ENCODE results near the gene PLXNB3.

The PLXNB3 gene

DNA sequence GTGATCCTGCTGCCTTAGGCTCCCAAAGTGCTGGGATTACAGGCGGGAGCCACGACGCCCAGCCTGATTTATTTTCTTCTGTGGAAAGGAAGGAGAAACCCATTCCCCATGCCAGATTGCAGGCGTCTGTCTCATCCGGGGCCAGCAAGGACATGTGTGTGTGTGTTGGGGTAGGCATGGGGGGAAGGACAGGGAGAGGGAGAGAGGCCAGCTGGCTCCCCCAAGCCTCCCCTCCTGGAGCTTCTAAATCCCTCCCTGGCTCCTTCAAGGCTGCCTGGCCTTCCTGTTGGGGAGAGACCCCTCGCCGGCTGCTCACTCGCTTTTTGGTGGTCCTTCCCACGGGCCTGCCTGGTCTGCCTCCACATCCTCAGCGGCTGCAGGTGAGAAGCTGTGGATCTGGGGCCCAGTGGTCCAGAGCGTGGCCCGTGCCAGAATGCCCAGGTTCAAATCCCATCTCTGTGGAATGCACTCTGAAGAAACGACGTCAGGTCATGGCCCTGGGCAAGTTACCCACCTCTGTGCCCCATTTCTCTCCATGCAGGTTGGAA lies 1.3 kb upstream of the PLXNB3 start:
- DNase-seq: no peak

DNA sequence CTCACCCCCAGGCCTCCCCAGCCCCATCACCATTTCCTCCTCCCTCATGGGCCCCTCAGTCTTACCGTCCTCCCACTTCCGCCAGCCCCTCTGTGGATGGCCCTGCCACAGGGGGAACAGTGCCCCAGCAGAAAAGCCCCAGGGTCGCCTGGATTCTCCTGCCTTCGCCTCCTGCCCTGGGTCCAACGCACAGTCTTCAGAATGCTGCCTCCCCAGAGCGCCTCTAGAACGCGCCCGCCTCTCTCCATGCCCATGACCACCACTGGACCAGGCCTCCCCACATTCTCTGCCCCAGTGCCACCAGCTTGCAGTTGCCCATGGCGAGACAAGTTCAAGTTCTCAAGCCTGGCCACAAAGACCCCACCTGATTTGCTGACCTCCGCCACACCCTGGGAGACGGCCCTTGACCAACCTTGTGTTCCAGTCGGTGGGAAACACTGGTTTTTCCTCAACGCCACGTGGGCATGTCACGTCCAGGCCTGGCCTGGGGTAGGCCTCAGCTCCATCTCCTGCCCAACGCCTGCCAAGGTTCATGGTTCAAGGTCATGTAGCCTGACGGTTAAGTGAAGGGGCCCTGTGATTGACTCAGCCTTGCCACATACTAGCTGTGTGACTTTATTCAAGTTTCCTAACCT lies 634 bp upstream of the PLXNB3 start:
- no peak for DNase-seq

DNA sequence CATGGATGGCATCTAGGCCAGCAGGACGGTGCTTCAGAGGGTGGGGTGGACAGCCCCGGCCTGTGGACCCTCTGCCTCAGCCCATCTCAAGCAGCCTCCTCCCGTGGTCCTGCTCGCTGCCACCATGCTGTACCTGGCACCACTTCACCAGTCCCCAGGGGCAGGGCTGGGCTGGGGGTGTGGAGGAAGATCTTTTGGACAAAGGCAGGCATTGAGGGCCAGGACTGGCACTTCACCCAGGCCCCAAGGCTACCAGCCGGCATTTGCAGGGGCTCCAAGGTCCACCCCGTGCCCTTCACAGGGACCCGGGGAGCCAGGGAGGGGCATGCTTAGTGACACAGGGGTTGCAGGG lies 713 bp downstream of the PLXNB3 start:
- no peak for DNase-seq

DNA sequence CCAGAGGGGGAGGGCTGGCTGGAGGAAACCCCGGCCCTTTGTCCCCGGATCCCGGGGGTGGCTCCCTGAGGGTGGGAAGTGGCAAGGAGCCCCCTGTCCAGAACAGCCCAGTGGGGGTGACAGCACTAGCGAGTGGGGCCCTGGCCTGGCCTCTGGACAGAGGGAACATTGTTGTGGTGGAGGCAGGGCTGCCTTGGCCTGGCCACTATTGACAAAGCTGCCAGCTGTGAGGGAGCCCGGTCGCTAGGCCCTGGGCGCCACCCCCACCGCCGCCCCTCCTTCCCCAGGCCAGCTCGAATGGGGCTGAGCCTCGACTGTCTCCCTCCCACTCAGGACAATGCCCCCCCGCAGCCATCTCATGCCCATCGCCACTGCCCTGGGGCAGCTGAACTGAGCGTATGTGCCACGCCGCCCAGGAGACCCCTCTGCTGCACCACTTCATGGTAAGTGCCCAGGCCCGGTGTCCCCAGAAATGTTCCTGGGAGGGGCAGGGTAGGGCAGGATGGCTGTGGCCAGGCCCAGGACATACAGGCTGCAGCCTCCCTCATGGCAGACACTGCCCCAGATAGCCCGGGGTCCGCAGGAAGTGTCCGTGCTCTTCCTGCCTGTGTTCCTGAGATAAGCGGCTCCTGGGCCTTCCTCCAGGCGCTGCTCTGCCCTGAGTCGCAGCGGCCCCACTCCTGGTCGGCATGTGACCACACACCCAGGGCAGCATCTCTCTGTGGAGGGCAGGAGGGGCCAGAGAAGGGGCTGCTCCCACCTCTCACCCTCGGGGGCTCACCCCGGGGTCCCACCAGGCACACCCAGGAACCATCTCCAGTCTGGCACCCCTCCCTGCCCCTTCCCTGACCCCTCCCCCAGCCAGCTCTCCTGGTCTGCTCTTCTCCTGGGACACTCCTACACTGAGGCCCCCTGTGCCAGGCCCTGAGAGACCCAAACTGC lies 1.4 kb downstream of the PLXNB3 start:
- DNase-seq: no peak

DNA sequence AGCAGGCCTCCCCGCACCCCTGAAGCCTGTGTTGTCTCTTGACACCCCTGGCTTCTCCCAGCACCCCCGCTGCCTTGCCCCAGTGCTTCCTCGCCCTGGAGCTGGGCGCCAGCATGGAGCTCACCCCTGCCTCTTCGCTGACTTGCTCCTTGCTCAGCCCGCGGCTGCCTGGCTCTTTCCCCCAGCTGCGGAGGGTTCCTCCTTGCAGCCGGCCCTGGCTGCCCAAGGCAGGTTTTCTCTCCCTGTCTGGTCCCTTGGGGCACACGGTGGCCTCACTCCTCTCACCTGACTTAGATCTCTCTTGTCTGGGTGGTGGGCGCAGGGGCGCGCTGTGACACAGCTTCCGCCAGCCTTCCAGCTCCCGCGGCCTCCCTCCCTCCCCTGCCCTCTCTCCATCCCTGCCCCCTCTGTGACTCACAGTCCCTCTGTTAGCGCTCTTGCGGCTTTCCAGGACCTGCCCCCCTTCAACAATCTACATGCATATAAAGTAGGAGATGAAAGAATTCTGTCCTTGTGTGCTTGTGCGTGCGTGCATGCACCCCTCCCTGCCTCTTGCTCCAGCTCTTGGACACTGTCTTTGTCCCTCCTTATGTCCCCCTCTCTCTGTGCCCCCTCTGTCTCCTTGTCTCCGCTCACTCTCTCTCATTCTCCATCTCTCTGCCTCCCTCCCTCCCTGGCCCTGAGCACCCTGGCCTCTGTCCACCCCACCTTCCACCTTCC lies 2.2 kb downstream of the PLXNB3 start:
- DNase-seq: no peak

DNA sequence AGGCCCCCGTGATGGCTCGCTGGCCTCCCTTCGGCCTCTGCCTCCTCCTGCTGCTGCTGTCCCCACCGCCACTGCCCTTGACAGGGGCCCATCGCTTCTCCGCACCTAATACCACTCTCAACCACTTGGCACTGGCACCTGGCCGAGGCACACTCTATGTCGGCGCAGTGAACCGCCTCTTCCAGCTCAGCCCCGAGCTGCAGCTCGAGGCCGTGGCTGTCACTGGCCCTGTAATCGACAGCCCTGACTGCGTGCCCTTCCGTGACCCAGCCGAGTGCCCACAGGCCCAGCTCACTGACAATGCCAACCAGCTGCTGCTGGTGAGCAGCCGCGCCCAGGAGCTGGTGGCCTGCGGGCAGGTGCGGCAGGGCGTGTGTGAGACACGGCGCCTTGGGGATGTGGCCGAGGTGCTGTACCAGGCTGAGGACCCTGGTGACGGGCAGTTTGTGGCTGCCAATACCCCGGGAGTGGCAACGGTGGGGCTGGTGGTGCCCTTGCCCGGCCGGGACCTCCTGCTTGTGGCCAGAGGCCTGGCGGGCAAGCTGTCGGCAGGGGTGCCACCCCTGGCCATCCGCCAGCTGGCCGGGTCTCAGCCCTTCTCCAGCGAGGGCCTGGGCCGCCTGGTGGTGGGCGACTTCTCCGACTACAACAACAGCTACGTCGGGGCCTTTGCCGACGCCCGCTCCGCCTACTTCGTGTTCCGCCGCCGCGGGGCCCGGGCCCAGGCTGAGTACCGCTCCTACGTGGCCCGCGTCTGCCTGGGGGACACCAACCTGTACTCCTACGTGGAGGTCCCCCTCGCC lies 3.0 kb downstream of the PLXNB3 start:
- DNase-seq: no peak

DNA sequence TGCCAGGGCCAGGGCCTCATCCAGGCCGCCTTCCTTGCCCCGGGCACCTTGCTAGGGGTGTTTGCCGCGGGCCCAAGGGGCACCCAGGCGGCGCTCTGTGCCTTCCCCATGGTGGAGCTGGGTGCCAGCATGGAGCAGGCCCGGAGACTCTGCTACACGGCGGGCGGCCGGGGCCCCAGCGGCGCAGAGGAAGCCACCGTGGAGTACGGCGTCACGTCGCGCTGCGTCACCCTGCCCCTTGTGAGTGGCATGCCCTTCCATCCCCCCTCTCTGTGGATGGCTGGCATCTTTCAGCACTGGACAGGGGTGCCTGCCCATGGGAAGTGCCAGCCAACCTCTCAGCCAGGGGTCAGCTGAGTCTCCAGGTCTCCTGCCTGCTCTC lies 3.6 kb downstream of the PLXNB3 start:
- no peak for DNase-seq

DNA sequence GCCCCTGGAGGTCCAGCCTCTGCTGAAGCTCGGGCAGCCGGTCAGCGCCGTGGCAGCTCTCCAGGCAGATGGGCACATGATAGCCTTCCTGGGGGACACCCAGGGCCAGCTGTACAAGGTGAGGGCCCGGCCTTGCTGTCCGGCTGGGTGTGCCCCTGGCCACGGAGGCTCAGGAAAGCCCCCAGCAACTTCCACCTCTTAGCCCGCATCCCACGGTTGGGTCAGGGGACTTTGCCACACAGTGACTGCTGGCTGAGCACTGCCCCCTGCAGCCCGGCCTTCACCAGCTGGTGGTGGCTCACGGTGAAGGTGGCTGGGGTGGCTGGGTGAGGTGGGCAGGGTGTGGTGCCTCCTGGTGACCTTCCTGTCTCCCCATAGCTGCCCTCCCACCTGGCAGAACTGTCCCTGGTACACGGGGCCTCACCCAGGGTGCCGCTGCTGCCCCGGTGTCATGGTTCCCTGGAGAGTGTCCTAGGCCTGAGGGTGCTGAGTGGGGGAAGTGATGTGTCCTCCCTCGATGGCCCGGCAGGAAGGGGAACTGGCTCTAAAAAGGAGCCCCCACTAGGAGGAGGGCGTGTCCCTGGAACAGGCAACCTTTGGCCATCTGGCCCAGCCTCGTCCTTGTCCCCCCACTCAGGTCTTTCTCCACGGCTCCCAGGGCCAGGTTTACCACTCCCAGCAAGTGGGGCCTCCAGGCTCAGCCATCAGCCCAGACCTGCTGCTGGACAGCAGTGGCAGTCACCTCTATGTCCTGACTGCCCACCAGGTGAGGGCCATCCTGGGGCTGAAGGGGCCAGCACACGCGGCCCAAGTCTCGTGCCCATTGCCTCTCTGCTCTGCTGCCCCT lies 4.5 kb downstream of the PLXNB3 start:
- no peak for DNase-seq

DNA sequence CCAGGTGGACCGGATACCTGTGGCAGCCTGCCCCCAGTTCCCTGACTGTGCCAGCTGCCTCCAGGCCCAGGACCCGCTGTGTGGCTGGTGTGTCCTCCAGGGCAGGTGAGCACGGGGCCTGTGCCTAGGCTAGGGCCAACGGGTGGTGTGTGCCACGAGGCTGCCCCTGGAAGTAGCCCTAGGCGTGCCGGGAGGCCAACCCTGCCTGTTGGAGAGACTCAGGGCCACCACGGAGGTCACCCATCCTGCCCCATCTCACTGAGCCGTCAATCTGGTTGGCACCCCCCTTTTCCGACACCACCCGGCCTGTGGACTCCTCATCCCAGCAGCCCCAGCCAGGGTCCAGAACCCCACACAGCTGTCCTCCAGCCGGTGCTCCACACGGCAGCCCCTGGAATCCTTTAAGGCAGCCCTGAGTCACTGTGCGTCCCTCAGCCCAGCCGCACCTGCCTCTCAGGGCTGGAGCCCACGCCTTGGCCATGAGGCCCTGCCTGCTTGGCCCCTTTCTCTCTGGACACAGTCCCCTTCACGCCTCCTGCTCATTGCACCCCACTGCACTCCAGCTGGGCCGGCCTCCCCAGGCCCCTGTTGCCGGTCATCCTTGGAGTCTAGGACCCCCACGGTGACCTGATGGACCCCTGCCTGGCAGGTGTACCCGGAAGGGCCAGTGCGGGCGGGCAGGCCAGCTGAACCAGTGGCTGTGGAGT lies 5.3 kb downstream of the PLXNB3 start:
- no peak for DNase-seq

DNA sequence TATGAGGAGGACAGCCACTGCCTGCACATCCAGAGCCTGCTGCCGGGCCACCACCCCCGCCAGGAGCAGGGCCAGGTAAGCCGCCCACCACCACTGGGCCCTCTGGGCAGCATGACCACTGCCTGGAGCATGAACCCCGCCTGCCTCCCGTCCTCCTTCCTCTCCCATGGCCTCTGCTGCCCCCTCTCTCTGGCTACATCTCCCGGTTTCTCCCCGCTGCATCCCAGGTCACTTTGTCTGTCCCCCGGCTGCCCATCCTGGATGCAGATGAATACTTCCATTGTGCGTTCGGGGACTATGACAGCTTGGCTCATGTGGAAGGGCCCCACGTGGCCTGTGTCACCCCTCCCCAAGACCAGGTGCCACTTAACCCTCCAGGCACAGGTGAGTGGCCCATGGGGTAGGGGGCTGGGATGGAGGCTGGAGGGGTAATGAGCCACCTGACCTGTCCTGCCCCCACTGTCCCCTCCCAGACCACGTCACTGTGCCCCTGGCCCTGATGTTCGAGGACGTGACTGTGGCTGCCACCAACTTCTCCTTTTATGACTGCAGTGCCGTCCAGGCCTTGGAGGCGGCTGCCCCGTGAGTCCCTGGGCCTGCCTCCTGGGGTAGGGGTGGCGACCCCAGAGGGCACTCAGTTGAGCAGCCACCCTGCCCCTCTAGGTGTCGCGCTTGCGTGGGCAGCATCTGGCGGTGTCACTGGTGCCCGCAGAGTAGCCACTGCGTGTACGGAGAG lies 6.0 kb downstream of the PLXNB3 start:
- no peak for DNase-seq

DNA sequence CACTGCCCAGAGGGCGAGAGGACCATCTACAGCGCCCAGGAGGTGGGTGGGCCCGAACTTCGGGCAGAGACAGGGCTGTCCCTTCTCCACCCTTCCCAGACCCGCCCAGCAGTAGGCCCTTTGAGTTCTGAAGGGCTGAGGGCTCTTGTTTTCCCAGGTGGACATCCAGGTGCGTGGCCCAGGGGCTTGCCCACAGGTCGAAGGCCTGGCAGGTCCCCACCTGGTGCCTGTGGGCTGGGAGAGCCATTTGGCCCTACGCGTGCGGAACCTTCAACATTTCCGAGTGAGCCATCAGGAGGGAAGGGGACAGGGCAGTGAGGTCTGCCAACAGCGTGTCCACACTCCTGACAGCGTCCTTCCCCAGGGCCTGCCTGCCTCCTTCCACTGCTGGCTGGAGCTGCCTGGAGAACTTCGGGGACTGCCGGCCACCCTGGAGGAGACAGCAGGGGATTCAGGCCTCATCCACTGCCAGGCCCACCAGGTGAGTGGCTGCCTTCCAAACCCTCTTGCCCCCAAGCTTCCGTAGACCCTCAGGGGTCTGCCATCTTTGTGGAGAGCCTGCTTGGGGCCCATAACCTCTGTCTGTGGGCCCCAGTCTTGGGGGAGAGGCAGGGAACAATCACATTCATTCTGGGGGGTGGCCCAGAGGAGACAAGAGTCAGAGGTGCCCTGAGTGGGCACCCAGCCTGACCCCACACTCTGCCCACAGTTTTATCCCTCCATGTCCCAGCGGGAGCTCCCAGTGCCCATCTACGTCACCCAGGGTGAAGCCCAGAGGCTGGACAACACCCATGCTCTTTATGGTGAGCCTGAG lies 6.8 kb downstream of the PLXNB3 start:
- DNase-seq: no peak

DNA sequence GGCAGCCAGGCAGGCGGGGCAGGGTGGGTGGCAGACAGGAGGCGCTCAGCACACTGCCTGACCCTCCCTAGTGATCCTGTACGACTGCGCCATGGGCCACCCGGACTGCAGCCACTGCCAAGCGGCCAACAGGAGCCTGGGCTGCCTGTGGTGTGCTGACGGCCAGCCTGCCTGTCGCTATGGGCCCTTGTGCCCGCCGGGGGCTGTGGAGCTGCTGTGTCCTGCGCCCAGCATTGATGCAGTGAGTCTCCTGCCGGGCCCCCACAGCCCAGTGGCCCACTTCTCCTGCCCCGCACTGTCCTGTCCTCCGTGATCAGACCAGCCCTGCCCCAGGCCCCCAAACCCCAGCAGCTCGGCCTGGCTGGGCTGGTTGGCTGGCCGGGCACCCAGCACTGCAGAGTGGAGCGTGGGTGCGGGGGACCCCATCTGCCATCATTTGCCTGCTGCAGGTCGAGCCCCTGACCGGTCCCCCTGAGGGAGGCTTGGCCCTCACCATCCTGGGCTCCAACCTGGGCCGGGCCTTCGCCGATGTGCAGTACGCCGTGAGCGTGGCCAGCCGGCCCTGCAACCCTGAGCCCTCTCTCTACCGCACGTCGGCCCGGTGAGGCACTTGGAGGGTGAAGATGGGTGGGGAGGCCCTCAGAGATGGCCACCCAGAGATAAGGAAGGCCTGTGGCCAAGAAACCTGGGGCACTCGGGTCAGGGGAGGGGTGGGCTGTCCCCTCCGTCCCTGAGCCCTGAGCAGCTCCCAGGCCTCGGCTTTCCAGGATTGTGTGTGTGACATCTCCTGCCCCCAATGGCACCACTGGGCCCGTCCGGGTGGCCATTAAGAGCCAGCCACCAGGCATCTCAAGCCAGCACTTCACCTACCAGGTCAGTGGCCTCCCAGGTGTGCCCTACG lies 7.6 kb downstream of the PLXNB3 start:
- no peak for DNase-seq

DNA sequence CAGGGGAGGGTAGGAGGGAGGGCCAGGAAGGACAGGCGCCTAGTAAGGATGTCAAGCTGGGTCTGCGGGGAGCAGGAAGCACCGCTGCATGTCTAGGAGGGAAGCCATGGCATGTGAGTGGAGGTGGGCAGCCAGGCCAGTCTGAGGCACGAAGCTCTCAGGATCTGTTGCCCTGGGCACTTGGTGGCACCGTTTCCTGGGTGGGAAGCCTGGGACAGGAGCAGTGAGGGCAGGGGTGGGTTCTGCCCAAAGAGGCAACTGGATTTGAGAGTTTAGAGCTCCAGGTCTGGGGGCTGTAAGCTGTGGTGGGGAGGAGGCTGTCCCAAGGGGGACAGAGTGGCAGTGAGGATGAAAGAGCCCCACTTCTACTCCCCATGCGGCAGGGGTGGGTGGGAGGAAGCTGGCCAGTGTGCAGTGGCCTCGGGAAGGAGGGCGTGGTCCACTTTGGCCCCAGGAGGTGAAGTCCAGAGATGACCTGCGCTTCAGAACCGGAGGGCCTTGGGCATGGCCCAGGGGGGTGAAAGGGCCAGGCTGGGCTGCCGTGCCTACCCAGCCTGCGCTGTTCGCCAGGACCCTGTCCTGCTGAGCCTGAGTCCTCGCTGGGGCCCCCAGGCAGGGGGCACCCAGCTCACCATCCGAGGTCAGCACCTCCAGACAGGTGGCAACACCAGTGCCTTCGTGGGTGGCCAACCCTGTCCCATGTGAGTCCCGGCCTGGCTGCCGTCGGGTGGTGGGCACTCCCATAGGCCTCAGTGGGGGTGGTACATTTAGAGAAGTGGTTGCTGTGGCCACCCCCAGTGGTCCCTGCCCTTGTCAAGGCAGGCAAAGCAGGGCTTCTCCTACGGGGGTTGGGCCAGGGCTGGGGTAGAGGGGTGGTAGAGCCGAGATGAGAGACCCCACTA lies 8.5 kb downstream of the PLXNB3 start:
- DNase-seq: no peak

DNA sequence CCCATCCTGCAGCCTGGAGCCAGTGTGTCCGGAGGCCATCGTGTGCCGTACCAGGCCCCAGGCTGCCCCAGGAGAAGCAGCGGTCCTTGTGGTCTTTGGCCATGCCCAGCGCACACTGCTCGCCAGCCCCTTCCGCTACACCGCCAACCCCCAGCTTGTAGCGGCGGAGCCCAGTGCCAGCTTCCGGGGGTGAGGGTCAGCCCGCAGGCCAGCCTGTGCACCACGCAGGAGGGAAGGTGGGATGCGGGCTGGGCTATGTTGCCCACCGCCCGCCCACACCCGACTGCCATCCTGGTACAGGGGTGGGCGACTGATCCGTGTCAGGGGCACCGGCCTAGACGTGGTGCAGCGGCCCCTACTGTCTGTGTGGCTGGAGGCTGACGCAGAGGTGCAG lies 9.2 kb downstream of the PLXNB3 start:
- no peak for DNase-seq

DNA sequence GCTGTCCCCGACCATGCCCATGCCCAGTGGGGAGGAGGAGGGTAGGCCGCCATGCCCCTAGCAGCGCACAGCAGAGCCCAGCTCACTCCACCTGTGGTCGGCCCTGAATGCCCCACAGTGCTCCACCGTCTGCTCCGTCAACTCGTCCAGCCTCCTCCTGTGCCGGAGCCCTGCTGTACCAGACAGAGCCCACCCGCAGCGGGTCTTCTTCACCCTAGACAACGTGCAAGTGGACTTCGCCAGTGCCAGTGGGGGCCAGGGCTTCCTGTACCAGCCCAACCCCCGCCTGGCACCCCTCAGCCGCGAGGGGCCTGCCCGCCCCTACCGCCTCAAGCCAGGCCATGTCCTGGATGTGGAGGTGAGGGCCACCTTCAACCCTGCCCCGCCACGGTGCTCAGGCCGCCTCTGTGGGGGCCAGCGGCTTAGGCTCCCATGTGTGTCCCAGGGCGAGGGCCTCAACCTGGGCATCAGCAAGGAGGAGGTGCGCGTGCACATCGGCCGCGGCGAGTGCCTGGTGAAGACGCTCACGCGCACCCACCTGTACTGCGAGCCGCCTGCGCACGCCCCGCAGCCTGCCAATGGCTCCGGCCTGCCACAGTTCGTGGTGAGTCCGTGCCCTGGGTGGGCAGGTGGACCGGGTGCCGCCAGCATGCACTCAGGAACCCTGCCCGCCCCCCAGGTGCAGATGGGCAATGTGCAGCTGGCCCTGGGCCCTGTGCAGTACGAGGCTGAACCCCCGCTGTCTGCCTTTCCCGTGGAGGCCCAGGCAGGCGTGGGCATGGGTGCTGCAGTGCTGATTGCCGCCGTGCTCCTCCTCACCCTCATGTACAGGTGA lies 9.9 kb downstream of the PLXNB3 start:
- no peak for DNase-seq

DNA sequence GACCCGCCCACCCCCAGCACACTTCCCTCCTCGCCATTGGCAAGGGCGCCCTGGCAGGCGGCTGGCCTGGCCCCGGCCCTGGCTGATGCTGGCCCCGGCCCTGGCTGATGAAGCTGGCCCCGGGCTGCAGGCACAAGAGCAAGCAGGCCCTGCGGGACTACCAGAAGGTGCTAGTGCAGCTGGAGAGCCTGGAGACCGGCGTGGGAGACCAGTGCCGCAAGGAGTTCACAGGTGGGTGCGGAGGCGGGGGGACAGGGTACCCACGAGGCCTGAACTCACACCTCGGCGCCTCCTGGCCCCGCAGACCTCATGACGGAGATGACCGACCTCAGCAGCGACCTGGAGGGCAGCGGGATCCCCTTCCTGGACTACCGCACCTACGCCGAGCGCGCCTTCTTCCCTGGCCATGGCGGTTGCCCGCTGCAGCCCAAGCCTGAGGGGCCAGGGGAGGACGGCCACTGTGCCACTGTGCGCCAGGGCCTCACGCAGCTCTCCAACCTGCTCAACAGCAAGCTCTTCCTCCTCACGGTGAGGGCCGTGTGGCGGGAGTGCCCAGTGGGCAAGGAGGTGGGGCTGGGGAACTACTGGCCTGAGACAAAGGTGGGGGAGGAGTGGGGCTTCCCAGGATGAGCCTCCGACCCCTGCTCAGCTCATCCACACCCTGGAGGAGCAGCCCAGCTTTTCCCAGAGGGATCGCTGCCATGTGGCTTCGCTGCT lies 10.7 kb downstream of the PLXNB3 start:
- no peak for DNase-seq
